Esophagus (tissue), 2 donors: Measurements from ENCODE around the gene STC2. TPM values are rescaled to one million over a fixed set of nuclear protein-coding genes. Genes with fewer than 3 reads are reported as not detected.

Experiments
- H3K27ac ChIP-seq, 2 donors: one replicate each; pipeline ENCODE4 v1.5.1; 2013; ENCODE audit warnings: low read depth in 2 of 2, mild to moderate bottlenecking in 2 of 2, inconsistent platforms in 1 of 2, low read length in 1 of 2, moderate library complexity in 1 of 2
- H3K27me3 ChIP-seq, 2 donors: one replicate each; pipeline ENCODE4 v1.6.1; 2013; ENCODE audit warnings: low read length in 2 of 2, control low read depth in 1 of 2, mild to moderate bottlenecking in 1 of 2; ENCODE audit not compliant: insufficient read depth in 2 of 2, control insufficient read depth in 1 of 2
- H3K36me3 ChIP-seq, 2 donors: one replicate each; pipeline ENCODE4 v1.6.1; 2013; ENCODE audit warnings: low read length in 1 of 2; ENCODE audit not compliant: control insufficient read depth in 2 of 2, insufficient read depth in 2 of 2
- H3K4me1 ChIP-seq, 2 donors: one replicate each; pipeline ENCODE4 v1.6.1; 2013; ENCODE audit warnings: low read length in 1 of 2; ENCODE audit not compliant: control insufficient read depth in 2 of 2, insufficient read depth in 2 of 2
- H3K4me3 ChIP-seq, 2 donors: one replicate each; pipeline ENCODE4 v1.5.1; 2013; ENCODE audit warnings: low read length in 2 of 2, mild to moderate bottlenecking in 2 of 2, low read depth in 1 of 2, moderate library complexity in 1 of 2
- H3K9me3 ChIP-seq, 2 donors: one replicate each; pipeline ENCODE4 v1.6.1; 2013; ENCODE audit warnings: mild to moderate bottlenecking in 2 of 2, low read depth in 1 of 2, low read length in 1 of 2, moderate library complexity in 1 of 2; ENCODE audit not compliant: control insufficient read depth in 2 of 2, insufficient read depth in 1 of 2
- WGBS, 2 donors: extraction: QIAGEN DNeasy Blood & Tissue Kit; methylation state at CpG; one replicate each; pipeline ENCODE4 v1.1.7; 2013; 5-methylcytosine and 5-hydroxymethylcytosine counted together
- polyA plus RNA-seq, 2 donors: library from polyadenylated mRNA; stranded (reverse); fragments of 200-250 nt; gene quantifications; one replicate each; pipeline ENCODE4 v1.2.3, GENCODE V29; 2013
- donor health status: healthy with polysubstance abuse.
- donor health status: Bipolar disorder and iron deficiency.

The STC2 gene
- polyA plus RNA-seq, 2 donors: 0.35 to 1.4 TPM

- Histone ChIP-seq H3K27me3 (no peaks in the 10 kb centered on the region), H3K4me1 (peaks cover 0 to 3% of the 10 kb centered on the region in 2 donors), H3K36me3 (no peaks in the 10 kb centered on the region), H3K9me3 (no peaks in the 10 kb centered on the region), H3K4me3 (no peak overlapping the region), H3K27ac (no peak overlapping the region)
- WGBS, 2 donors: 83 to 86% methylated on average over 25 of the region's 25 CpGs
Observed at GRCh38 chr5:173296737-173297676, 31.2 kb downstream of the STC2 start.

- Histone ChIP-seq H3K36me3 (no peaks in the 10 kb centered on the region), H3K4me1 (peaks cover 0 to 3% of the 10 kb centered on the region in 2 donors), H3K27me3 (no peaks in the 10 kb centered on the region), H3K9me3 (no peaks in the 10 kb centered on the region), H3K4me3 (no peak overlapping the region), H3K27ac (no peak overlapping the region)
- 78 to 83% methylated on average over 1 of the region's 1 CpG for WGBS, 2 donors
Observed at GRCh38 chr5:173295796-173296195, 32.4 kb downstream of the STC2 start.

- WGBS, 2 donors: 58 to 62% methylated on average over 10 of the region's 10 CpGs
- Histone ChIP-seq H3K27me3 (no peaks in the 10 kb centered on the region), H3K4me1 (peaks cover 0 to 3% of the 10 kb centered on the region in 2 donors), H3K36me3 (no peaks in the 10 kb centered on the region), H3K9me3 (no peaks in the 10 kb centered on the region), H3K4me3 (no peak overlapping the region), H3K27ac (no peak overlapping the region)
Observed at GRCh38 chr5:173294673-173295320, 33.4 kb downstream of the STC2 start.

- Histone ChIP-seq H3K27ac (no peak overlapping the region), H3K9me3 (no peaks in the 10 kb centered on the region), H3K4me1 (peaks cover 0 to 3% of the 10 kb centered on the region in 2 donors), H3K4me3 (no peak overlapping the region), H3K27me3 (no peaks in the 10 kb centered on the region), H3K36me3 (no peaks in the 10 kb centered on the region)
- WGBS, 2 donors: 13 to 15% methylated on average over 37 of the region's 37 CpGs
Observed at GRCh38 chr5:173293817-173294672, 34.2 kb downstream of the STC2 start.

- Histone ChIP-seq H3K4me1 (peaks cover 2 to 3% of the 10 kb centered on the region in 2 donors), H3K27ac (no peak overlapping the region), H3K9me3 (no peaks in the 10 kb centered on the region), H3K4me3 (no peak overlapping the region), H3K27me3 (no peaks in the 10 kb centered on the region), H3K36me3 (no peaks in the 10 kb centered on the region)
- WGBS, 2 donors: 65 to 72% methylated on average over 9 of the region's 9 CpGs
Observed at GRCh38 chr5:173291722-173292658, 36.2 kb downstream of the STC2 start.

GRCh38 chr5:173290477-173291131 is 37.6 kb downstream of the STC2 start:
- Histone ChIP-seq H3K27me3 (no peaks in the 10 kb centered on the region), H3K9me3 (no peaks in the 10 kb centered on the region), H3K4me3 (no peak overlapping the region), H3K27ac (no peak overlapping the region), H3K36me3 (no peaks in the 10 kb centered on the region), H3K4me1 (peaks cover 2 to 3% of the 10 kb centered on the region in 2 donors)
- whole genome bisulfite sequencing, 2 donors: 39 to 53% methylated on average over 12 of the region's 12 CpGs

- Histone ChIP-seq H3K27ac (no peak overlapping the region), H3K4me1 (peaks cover 2 to 3% of the 10 kb centered on the region in 2 donors), H3K9me3 (peaks cover 0 to under 1% of the 10 kb centered on the region in 2 donors), H3K27me3 (no peaks in the 10 kb centered on the region), H3K4me3 (no peak overlapping the region), H3K36me3 (no peaks in the 10 kb centered on the region)
- 65 to 77% methylated on average over 3 of the region's 3 CpGs for WGBS, 2 donors
Observed at GRCh38 chr5:173289372-173289771, 38.8 kb downstream of the STC2 start.

- 84 to 86% methylated on average over 4 of the region's 4 CpGs for WGBS, 2 donors
- Histone ChIP-seq H3K27me3 (no peaks in the 10 kb centered on the region), H3K27ac (no peak overlapping the region)
Observed at GRCh38 chr5:173288632-173289031, 39.6 kb downstream of the STC2 start.

More at GRCh38 chr5:173288632-173289031, 39.6 kb downstream of the STC2 start:
- H3K4me1 ChIP-seq: peaks cover 2 to 5% of the 10 kb centered on the region in 2 donors
- H3K4me3 ChIP-seq: no peak overlapping the region
- peaks cover 0 to 6% of the 10 kb centered on the region in 2 donors for H3K9me3 ChIP-seq
- H3K36me3 ChIP-seq: no peaks in the 10 kb centered on the region
